HepG2 (cell line): Measurements from ENCODE around the gene RABIF. TPM values are rescaled to one million over a fixed set of nuclear protein-coding genes. Genes with fewer than 3 reads are reported as not detected.

Experiments used
- ATAC-seq: fragments of 200-7000 bp; cut with Tn5 transposase; 3 replicates; pipeline ENCODE4 v1.9.1; 2020; ENCODE audit warnings: mild to moderate bottlenecking, moderate library complexity
- BruUV-seq: library from RNA; stranded (reverse); fragments of 400-500 nt; replicated peaks from 2 replicates; lab custom pipeline; 2021; lab: Mats Ljungman, UMichigan
- CTCF ChIA-PET: fragments of 300-600 bp; formaldehyde crosslinking; extraction: SDS; loops from one replicate; lab custom pipeline; 2021; ENCODE audit warnings: low total read pairs, inconsistent platforms, low intra/inter-chr PET ratio; lab: Yijun Ruan, JAX
- POLR2A ChIA-PET: fragments of 350-600 bp; sonication (Branson Sonifier 250); formaldehyde crosslinking; loops from one replicate; lab custom pipeline; 2020; ENCODE audit warnings: antibody characterized with exemption, inconsistent platforms; lab: Yijun Ruan, JAX
- DNase-seq: peaks from one replicate; pipeline ENCODE4 v3.0.0-alpha.2; 2015; ENCODE audit warnings: low spot score
- FAIRE-seq: peaks from 3 replicates; lab custom pipeline; 2011; peaks lifted over from hg19 to GRCh38; lab: Jason Lieb, UNC
- H2AFZ ChIP-seq: one replicate; pipeline ENCODE4 v1.6.1; 2011; ENCODE audit warnings: low read length, inconsistent platforms
- H3K27ac ChIP-seq: fragments of 300-600 bp; 3 replicates; pipeline ENCODE4 v1.8.0; 2011; ENCODE audit warnings: mixed run types, mild to moderate bottlenecking, mixed read lengths, low read length, inconsistent platforms; ENCODE audit not compliant: insufficient read depth; ENCODE audit errors: extremely low read length
- H3K27me3 ChIP-seq, 2 experiments: fragments of 200-600 bp in 1 of 2; 2 replicates in 1 of 2; 3 replicates in 1 of 2; pipeline versions ENCODE4 v1.6.0 to v1.8.0; 2011; ENCODE audit warnings: low read length in 2 of 2, mild to moderate bottlenecking in 2 of 2, moderate library complexity in 2 of 2, inconsistent platforms in 1 of 2; ENCODE audit not compliant: insufficient read depth in 2 of 2, control insufficient read depth in 1 of 2
- H3K36me3 ChIP-seq, 2 experiments: fragments of 200-600 bp in 1 of 2; replicated peaks in 1 of 2; 2 replicates in 1 of 2; 3 replicates in 1 of 2; pipeline versions ENCODE4 v1.5.1 to v1.8.0; 2011; ENCODE audit warnings: low read length in 2 of 2, inconsistent platforms in 1 of 2; ENCODE audit not compliant: insufficient read depth in 2 of 2, control insufficient read depth in 1 of 2
- H3K4me1 ChIP-seq: 2 replicates; pipeline ENCODE4 v1.5.1; 2012; ENCODE audit warnings: low read length, inconsistent platforms; ENCODE audit not compliant: insufficient read depth
- H3K4me2 ChIP-seq: 2 replicates; pipeline ENCODE4 v1.6.0; 2011; ENCODE audit warnings: low read depth, low read length, inconsistent platforms
- H3K4me3 ChIP-seq, 3 experiments: fragments of 200-600 bp in 1 of 3; sonication (generic), shearing (Covaris generic) in 1 of 3; replicated peaks in 1 of 3; 2 replicates each; pipeline ENCODE4 v1.5.1; 2011 to 2016; ENCODE audit warnings: low read length in 3 of 3, inconsistent platforms in 2 of 3, low read depth in 2 of 3, mild to moderate bottlenecking in 2 of 3, control low read depth in 1 of 3, mixed read lengths in 1 of 3; ENCODE audit not compliant: insufficient read depth in 1 of 3
- H3K79me2 ChIP-seq: one replicate; pipeline ENCODE4 v1.6.1; 2011; ENCODE audit warnings: low read length, inconsistent platforms; ENCODE audit not compliant: insufficient read depth
- H3K9ac ChIP-seq: 2 replicates; pipeline ENCODE4 v1.6.0; 2011; ENCODE audit warnings: mild to moderate bottlenecking, low read depth, low read length, inconsistent platforms; ENCODE audit not compliant: insufficient read depth
- H3K9me3 ChIP-seq: 2 replicates; pipeline ENCODE4 v1.5.1; 2012; ENCODE audit warnings: mild to moderate bottlenecking, low read length
- H4K20me1 ChIP-seq: 2 replicates; pipeline ENCODE4 v1.6.0; 2011; ENCODE audit warnings: inconsistent platforms, mild to moderate bottlenecking, low read length, moderate library complexity; ENCODE audit not compliant: insufficient read depth
- AFF4 ChIP-seq: sonication (generic); formaldehyde crosslinking; IDR thresholded peaks from 2 replicates; pipeline ENCODE4 v1.4.0; 2020; ENCODE audit warnings: missing genetic modification reagents
- BORCS8-MEF2B ChIP-seq: sonication (generic); formaldehyde crosslinking; IDR thresholded peaks from 2 replicates; pipeline ENCODE4 v1.8.0; 2022; ENCODE audit warnings: mild to moderate bottlenecking, missing genetic modification reagents
- BRCA1 ChIP-seq: sonication (generic); formaldehyde crosslinking; IDR thresholded peaks from 2 replicates; pipeline ENCODE4 v1.4.0; 2020; ENCODE audit warnings: missing genetic modification reagents
- CC2D1A ChIP-seq: sonication (generic); formaldehyde crosslinking; IDR thresholded peaks from 2 replicates; pipeline ENCODE4 v1.8.1; 2023; ENCODE audit warnings: mild to moderate bottlenecking, missing genetic modification reagents
- GLI4 ChIP-seq: sonication (generic); formaldehyde crosslinking; IDR thresholded peaks from 2 replicates; pipeline ENCODE4 v1.5.1; 2020; ENCODE audit warnings: missing genetic modification reagents, mild to moderate bottlenecking, moderate library complexity, borderline replicate concordance
- MLXIP ChIP-seq: sonication (generic); formaldehyde crosslinking; IDR thresholded peaks from 2 replicates; pipeline ENCODE4 v1.9.0; 2021; ENCODE audit warnings: missing genetic modification reagents, borderline replicate concordance
- NFYC ChIP-seq: IDR thresholded peaks from 2 replicates; pipeline ENCODE4 v1.6.1; 2016; ENCODE audit warnings: missing genetic modification reagents, missing compliant biosample characterization
- RELA ChIP-seq: sonication (generic); formaldehyde crosslinking; IDR thresholded peaks from 2 replicates; pipeline ENCODE4 v1.4.0; 2020; ENCODE audit warnings: missing genetic modification reagents
- ZNF234 ChIP-seq: sonication (generic); formaldehyde crosslinking; conservative IDR thresholded peaks from 2 replicates; pipeline ENCODE4 v1.5.1; 2020; ENCODE audit warnings: mild to moderate bottlenecking, missing genetic modification reagents
- ZNF550 ChIP-seq: sonication (generic); formaldehyde crosslinking; IDR thresholded peaks from 2 replicates; pipeline ENCODE4 v1.4.0; 2020; ENCODE audit warnings: mild to moderate bottlenecking, missing genetic modification reagents, borderline replicate concordance
- ZNF879 ChIP-seq: sonication (generic); formaldehyde crosslinking; IDR thresholded peaks from 2 replicates; pipeline ENCODE4 v1.8.1; 2023; ENCODE audit warnings: missing genetic modification reagents
- in situ Hi-C: cut with HindIII; loops from 2 replicates; pipeline ENCODE4 v1.10.0; 2017; ENCODE audit warnings: low pct_unique_long_range_greater_than_20kb; ENCODE audit not compliant: extremely low pct_ligation_motif_present
- intact Hi-C: fragments of 100-400 bp; cut with micrococcal nuclease; formaldehyde crosslinking; loops from one replicate; pipeline ENCODE4 v1.10.0; 2022; ENCODE audit not compliant: unreplicated experiment
- polyA plus RNA-seq, 8 experiments: library from polyadenylated mRNA; depleted of rRNA in 3 of 8; stranded (reverse) in 7 of 8; unstranded in 1 of 8; fragments of >200 nt; fragmentation: Illumina TruSeq in 4 of 8; extraction: Trizol in 4 of 8; gene quantifications; 2 replicates each; pipeline versions ENCODE4 v1.2.1 to v1.2.3, GENCODE V29; 2011 to 2016; ENCODE audit warnings: low read depth in 4 of 8, missing spikeins in 1 of 8, mixed read lengths in 1 of 8; ENCODE audit not compliant: insufficient read depth in 1 of 8
- total RNA-seq, 5 experiments: library from RNA; depleted of rRNA; stranded (reverse); fragments of >200 nt; fragmentation: Illumina TruSeq; extraction: Trizol; gene quantifications; 2 replicates each; pipeline ENCODE4 v1.2.3, GENCODE V29; 2016; ENCODE audit warnings: low read depth in 1 of 5

The RABIF gene
- total and polyA plus RNA-seq, 2 of the 13 experiments (the other 11 are each of a cell fraction or from before 2014, with no cell fraction given): 7.6 to 8.3 TPM

GRCh38 chr1:202919615-202920014, 30.7 kb upstream of the RABIF start:
- peaks cover 5 to 38% of the 10 kb centered on the region in 2 experiments for H3K36me3 ChIP-seq
- CTCF ChIA-PET: no interaction called here
- H4K20me1 ChIP-seq: no peaks in the 10 kb centered on the region
- no peak overlapping the region for H3K27ac ChIP-seq
- H3K27me3 ChIP-seq: no peaks in the 10 kb centered on the region
- ATAC-seq (no peak), FAIRE-seq (no peak), DNase-seq (no peak)
- H3K79me2 ChIP-seq: no peaks in the 10 kb centered on the region
- H3K4me1 ChIP-seq: 0 out of 2 replicates have a peak, but pooled peaks cover 7% of the 10 kb centered on the region
- no peaks in the 10 kb centered on the region for H3K9me3 ChIP-seq
- in situ Hi-C loops: no loop called here
- TF ChIP-seq ZNF879 (CRISPR knock-in tag) (no peak), ZNF550 (no peak), GLI4 (CRISPR knock-in tag) (no peak), BORCS8-MEF2B (CRISPR knock-in tag) (no peak), MLXIP (CRISPR knock-in tag) (no peak), AFF4 (CRISPR knock-in tag) (no peak), NFYC (CRISPR knock-in tag) (no peak), BRCA1 (CRISPR knock-in tag) (no peak), ZNF234 (CRISPR knock-in tag) (no peak), CC2D1A (CRISPR knock-in tag) (no peak), RELA (no peak)
- no peak overlapping the region for H2AFZ ChIP-seq
- H3K9ac ChIP-seq: no peak overlapping the region
- BruUV-seq: no TSS peak
- intact Hi-C loops: no loop called here
- POLR2A ChIA-PET: no interaction called here
- H3K4me2 ChIP-seq: no peak overlapping the region
- no peak overlapping the region for H3K4me3 ChIP-seq
